ENCODE results near the gene MVP. TPM values are rescaled to one million over a fixed set of nuclear protein-coding genes. Genes with fewer than 3 reads are reported as not detected.
"Not testable (repeated sequence)": the region's sequence is repeated elsewhere in the genome, so short reads cannot be mapped to it uniquely, and the experiment has no call there.

The MVP gene
- total and polyA plus RNA-seq, 8 donors = 12.5 to 280 (median 19.7) TPM

DNA sequence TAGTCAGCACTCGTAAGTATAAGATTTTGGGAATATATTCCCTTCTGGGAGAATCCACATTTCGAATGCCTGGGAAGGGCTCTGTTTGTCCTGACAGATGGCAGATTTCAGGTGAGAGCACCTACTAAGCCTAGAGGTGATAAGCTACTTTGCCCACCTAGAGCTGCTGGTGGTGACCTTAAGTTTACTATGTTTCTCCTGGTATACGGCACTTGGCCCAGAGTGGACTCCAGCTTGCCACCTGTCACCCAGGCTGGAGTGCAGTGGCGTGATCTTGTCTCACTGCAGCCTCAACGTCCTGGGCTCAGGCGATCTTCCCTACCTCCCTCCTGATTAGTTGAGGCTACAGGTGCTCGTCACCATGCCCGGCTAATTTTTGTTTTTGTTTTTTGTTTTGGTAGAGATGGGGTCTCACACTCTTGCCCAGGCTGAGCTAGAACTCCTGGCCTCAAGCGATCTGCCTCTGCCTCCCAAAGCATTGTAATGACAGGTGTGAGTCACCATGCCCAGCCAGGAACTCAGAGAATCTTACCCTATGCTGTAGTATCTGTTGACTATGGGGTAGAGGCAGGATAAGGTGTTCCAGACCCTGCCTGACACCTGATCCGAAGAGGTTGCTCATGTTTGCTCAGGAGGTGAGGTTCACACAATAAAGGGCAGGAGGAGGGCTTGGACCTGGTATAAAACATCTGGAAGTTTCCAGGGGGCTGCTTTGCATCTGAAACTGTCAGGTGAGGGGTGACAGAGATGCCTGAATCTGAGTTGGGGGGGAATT, 42.5 kb upstream of the MVP start, which contains the start of gene ZG16:
Gene ZG16, plus strand, starts transcription at position 681 of the 775 bp plus-strand sequence. CDS start 1,011 bp downstream, outside the sequence.
- DNase-seq (no peak), ATAC-seq (no peak)
- TF ChIP-seq, protein P1, sequence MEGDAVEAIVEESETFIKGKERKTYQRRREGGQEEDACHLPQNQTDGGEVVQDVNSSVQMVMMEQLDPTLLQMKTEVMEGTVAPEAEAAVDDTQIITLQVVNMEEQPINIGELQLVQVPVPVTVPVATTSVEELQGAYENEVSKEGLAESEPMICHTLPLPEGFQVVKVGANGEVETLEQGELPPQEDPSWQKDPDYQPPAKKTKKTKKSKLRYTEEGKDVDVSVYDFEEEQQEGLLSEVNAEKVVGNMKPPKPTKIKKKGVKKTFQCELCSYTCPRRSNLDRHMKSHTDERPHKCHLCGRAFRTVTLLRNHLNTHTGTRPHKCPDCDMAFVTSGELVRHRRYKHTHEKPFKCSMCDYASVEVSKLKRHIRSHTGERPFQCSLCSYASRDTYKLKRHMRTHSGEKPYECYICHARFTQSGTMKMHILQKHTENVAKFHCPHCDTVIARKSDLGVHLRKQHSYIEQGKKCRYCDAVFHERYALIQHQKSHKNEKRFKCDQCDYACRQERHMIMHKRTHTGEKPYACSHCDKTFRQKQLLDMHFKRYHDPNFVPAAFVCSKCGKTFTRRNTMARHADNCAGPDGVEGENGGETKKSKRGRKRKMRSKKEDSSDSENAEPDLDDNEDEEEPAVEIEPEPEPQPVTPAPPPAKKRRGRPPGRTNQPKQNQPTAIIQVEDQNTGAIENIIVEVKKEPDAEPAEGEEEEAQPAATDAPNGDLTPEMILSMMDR (IDR thresholded peaks at IDR 0.05) = no peak
- H3K27me3 ChIP-seq = no peaks in the 10 kb centered on the region
- no peak within 1 kb of the TSS for H3K27ac ChIP-seq
- H3K4me3 ChIP-seq = no peak within 1 kb of the TSS
- H3K9me3 ChIP-seq = no peaks in the 10 kb centered on the region
- peaks cover 0 to 7% of the 10 kb centered on the region in 2 donors for H3K4me1 ChIP-seq
- intact Hi-C loops (cut with DNase I) = no loop called here
- H3K36me3 ChIP-seq = no peaks in the 10 kb centered on the region

DNA sequence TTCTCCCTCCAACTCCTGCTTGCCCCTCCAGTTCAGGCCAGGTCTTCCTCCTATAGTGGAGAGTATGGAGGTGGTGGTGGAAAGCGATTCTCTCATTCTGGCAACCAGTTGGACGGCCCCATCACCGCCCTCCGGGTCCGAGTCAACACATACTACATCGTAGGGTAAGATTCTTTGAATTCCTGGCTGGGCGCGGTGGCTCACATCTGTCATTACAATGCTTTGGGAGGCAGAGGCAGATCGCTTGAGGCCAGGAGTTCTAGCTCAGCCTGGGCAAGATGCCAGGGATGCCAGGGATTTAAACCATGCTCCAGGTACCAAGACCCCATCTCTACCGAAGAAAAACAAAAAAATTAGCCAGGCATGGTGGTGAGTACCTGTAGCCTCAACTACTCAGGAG, 40.8 kb upstream of the MVP start:
- TF ChIP-seq, protein P1 (IDR thresholded peaks at IDR 0.05) = no peak

DNA sequence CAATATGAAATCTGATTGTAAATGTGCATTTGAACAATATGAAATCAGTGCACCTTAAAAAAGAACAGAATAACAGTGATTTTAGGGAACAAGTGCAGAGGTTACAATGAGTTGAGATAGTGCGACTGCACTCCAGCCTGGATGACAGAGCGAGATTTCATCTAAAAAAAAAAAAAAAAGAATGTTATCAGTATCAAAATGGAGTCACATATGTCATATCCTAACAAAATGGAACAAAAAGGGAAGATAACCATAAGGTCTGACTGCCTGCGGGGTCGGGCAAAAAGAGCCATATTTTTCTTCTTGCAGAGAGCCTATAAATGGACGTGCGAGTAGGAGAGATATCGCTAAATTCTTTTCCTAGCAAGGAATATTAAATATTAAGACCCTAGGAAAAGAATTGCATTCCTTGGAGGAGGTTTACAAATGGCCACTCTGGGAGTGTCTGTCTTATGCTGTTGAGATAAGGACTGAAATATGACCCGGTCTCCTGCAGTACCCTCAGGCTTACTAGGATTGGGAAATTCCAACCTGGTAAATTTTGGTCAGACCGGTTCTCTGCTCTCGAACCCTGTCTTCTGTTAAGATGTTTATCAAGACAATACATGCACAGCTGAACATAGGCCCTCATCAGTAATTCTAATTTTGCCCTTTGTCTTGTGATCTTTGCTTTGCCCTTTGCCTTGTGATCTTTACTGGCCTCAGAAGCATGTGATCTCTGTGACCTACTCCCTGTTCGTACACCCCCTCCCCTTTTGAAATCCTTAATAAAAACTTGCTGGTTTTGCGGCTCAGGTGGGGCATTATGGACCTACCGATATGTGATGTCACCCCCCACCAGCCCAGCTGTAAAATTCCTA, 36.9 kb upstream of the MVP start:
- H3K9me3 ChIP-seq; H3K36me3 ChIP-seq; H3K4me3 ChIP-seq; intact Hi-C loops (cut with DNase I); H3K27ac ChIP-seq; H3K27me3 ChIP-seq; H3K4me1 ChIP-seq: not testable (repeated sequence)
- peak; percentile 28 for ATAC-seq
- DNase-seq = peak in 1 of 4 donors; percentile 46

More for the DNA sequence above, 40.8 kb upstream of the MVP start:
- no peak overlapping the region for H3K27ac ChIP-seq
- no peaks in the 10 kb centered on the region for H3K9me3 ChIP-seq
- no peak overlapping the region for H3K4me3 ChIP-seq
- DNase-seq (no peak), ATAC-seq (no peak)
- H3K27me3 ChIP-seq = no peaks in the 10 kb centered on the region
- peaks cover 1 to 2% of the 10 kb centered on the region in 2 donors for H3K4me1 ChIP-seq
- no peaks in the 10 kb centered on the region for H3K36me3 ChIP-seq
- intact Hi-C loops (cut with DNase I) = no loop called here

- DNase-seq (no peak), ATAC-seq (peak; percentile 72)
- Histone ChIP-seq H3K27ac (no peak overlapping the region), H3K4me1 (peaks cover 2 to 7% of the 10 kb centered on the region in 2 donors), H3K9me3 (no peaks in the 10 kb centered on the region), H3K36me3 (no peaks in the 10 kb centered on the region), H3K27me3 (no peaks in the 10 kb centered on the region), H3K4me3 (no peak overlapping the region)
- TF ChIP-seq, protein P1 (IDR thresholded peaks at IDR 0.05) = no peak
- intact Hi-C loops (cut with DNase I) = no loop called here
Observed at GRCh38 chr16:29784157-29784556, 36.1 kb upstream of the MVP start.

GRCh38 chr16:29784901-29785500, 35.3 kb upstream of the MVP start:
- Histone ChIP-seq H3K27ac (no peak overlapping the region), H3K4me1 (peaks cover 2 to 12% of the 10 kb centered on the region in 2 donors), H3K27me3 (no peaks in the 10 kb centered on the region), H3K9me3 (no peaks in the 10 kb centered on the region), H3K4me3 (peak overlapping the region in 1 of 2 donors; percentile 6), H3K36me3 (no peaks in the 10 kb centered on the region)
- TF ChIP-seq, protein P1 (IDR thresholded peaks at IDR 0.05) = peak; percentile 80 to 86
- ATAC-seq (peak; percentile 79), DNase-seq (peak in 3 of 4 donors; percentile 66 to 95 (median 75))
- intact Hi-C loops (cut with DNase I) = no loop called here

GRCh38 chr16:29787155-29787554, 33.1 kb upstream of the MVP start:
- H3K27ac ChIP-seq; H3K36me3 ChIP-seq; H3K4me3 ChIP-seq; H3K9me3 ChIP-seq; ATAC-seq; DNase-seq; H3K27me3 ChIP-seq; intact Hi-C loops (cut with DNase I): not testable (repeated sequence)
- peaks cover 2 to 28% of the 10 kb centered on the region in 2 donors for H3K4me1 ChIP-seq
